ENCODE measurements around the gene PITPNM1. TPM values are rescaled to one million over a fixed set of nuclear protein-coding genes. Genes with fewer than 3 reads are reported as not detected.

PITPNM1 gene
- total and polyA plus RNA-seq, 2 of the 13 experiments (the other 11 are each of a cell fraction or from before 2014, with no cell fraction given) = 8.2 to 8.5 TPM

DNA sequence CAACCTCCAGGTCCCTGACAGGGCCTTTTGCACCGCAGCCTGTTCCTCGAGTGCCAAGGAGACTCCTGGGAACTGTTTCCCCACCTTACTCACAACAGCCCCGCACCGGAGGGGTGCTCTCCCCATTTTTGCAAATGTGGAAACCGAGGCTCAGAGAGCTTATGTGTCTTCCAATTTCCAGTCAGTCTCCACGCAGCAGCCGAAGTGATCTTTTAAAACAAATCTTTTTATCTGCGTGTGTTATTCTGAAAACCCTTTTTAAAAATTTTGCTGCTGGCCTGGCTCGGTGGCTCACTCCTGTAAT, 35.7 kb downstream of the PITPNM1 start (continued):
- TF ChIP-seq, protein P1, sequence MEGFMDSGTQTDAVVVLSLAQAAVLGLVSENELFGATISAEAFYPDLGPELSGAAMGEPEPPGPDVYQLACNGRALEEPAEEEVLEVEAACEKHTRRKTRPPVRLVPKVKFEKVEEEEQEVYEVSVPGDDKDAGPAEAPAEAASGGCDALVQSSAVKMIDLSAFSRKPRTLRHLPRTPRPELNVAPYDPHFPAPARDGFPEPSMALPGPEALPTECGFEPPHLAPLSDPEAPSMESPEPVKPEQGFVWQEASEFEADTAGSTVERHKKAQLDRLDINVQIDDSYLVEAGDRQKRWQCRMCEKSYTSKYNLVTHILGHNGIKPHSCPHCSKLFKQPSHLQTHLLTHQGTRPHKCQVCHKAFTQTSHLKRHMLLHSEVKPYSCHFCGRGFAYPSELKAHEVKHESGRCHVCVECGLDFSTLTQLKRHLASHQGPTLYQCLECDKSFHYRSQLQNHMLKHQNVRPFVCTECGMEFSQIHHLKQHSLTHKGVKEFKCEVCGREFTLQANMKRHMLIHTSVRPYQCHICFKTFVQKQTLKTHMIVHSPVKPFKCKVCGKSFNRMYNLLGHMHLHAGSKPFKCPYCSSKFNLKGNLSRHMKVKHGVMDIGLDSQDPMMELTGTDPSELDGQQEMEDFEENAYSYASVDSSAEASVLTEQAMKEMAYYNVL (CRISPR knock-in tag; IDR thresholded peaks at IDR 0.05; ENCODE audit: borderline replicate concordance) = peak; percentile 3; the same call in 1 of the 2 replicates
- no peak for TF ChIP-seq ZNF781 (CRISPR knock-in tag; IDR thresholded peaks at IDR 0.05; ENCODE audit: borderline replicate concordance, not compliant biosample characterization)
- TF ChIP-seq ZNF230 (CRISPR knock-in tag; IDR thresholded peaks at IDR 0.05) = no peak
- TF ChIP-seq ZBTB42 (CRISPR knock-in tag; IDR thresholded peaks at IDR 0.05) = 0 out of 2 replicates have a peak, but pooled peaks have one; percentile 64
- TF ChIP-seq ZNF446 (CRISPR knock-in tag; IDR thresholded peaks at IDR 0.05) = no peak
- no peak for TF ChIP-seq ZNF883 (CRISPR knock-in tag; IDR thresholded peaks at IDR 0.05; ENCODE audit: not compliant biosample characterization)
- TF ChIP-seq GATA4 (IDR thresholded peaks at IDR 0.05; ENCODE audit: borderline replicate concordance, low read depth) = 0 out of 2 replicates have a peak, but pooled peaks have one; percentile 11

DNA sequence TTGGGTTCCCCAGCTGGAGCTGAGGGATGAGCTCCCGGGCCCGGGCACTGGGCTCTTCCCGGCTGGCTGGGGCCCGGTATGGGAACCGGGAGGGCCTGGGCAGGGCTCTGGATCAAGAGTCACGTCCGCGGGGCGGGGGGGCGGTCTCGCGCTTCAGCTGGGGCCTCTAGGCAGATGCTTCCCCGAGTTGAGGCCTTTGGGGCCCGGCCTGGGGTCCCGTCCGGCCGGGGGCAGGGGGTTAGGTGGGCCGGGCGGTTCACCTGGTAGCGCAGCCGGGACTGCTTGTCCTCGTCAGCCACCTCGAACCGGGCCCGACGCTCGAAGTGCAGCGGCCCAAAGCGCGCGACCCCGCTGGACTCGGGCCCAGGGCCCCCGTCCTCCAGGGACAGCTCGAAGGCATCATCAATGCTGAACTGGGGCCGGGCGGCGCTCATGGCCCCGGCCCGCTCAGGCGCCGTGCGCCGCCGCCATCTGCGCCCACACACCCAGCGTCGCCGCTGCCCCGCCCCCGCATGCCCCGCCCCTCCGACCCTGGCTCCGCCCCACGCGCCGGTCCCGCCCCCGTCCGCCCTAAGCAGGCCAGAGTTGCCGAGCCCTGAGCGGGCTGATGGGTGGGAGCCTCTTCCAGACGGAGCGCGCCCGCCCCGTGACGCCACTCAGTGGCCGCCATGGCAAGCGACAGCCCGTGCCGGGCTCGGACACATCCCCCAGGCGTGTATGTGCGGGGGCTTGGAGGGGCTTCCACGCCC, 36.2 kb downstream of the PITPNM1 start, which contains the start of gene TMEM134:
TSS of gene TMEM134 (minus strand) at position 493 of the 749 bp plus-strand sequence. CDS start at position 434, 59 bp downstream.
- Histone ChIP-seq H4K20me1 (ENCODE audit: insufficient read depth, low read length) (no peaks in the 10 kb centered on the region), H3K27ac (ENCODE audit: extremely low read length, insufficient read depth, low read length) (peak within 1 kb of the TSS; percentile 56), H3K4me2 (ENCODE audit: low read depth, low read length) (peak within 1 kb of the TSS; percentile 97), H3K27me3 (ENCODE audit: control insufficient read depth in 1 of 2, insufficient read depth in 2 of 2, low read length in 2 of 2) (no peaks in the 10 kb centered on the region), H3K4me1 (ENCODE audit: insufficient read depth, low read length) (peaks cover 69% of the 10 kb centered on the region), H3K36me3 (replicated peaks in 1 of 2; ENCODE audit: control insufficient read depth in 1 of 2, insufficient read depth in 2 of 2, low read length in 2 of 2) (no peaks in the 10 kb centered on the region), H3K9me3 (ENCODE audit: low read length) (no peaks in the 10 kb centered on the region), H2AFZ (ENCODE audit: low read length) (no peak within 1 kb of the TSS), H3K79me2 (ENCODE audit: insufficient read depth, low read length) (no peaks in the 10 kb centered on the region), H3K4me3 (replicated peaks in 1 of 3; ENCODE audit: insufficient read depth in 1 of 3, low read depth in 2 of 3, low read length in 3 of 3) (peak within 1 kb of the TSS; percentile 81 to 87 (median 81)), H3K9ac (ENCODE audit: insufficient read depth, low read depth, low read length) (peak within 1 kb of the TSS; percentile 73)
- FAIRE-seq (no peak), DNase-seq (ENCODE audit: low spot score) (peak; percentile 81), ATAC-seq (peak; percentile 79)
- intact Hi-C loops (cut with micrococcal nuclease; ENCODE audit: unreplicated experiment) (no loop called here), in situ Hi-C loops (cut with HindIII; ENCODE audit: extremely low pct_ligation_motif_present, low pct_unique_long_range_greater_than_20kb) (loop anchor here (5.0 kb wide), 1 partner anchor 67 kb away; the partner anchor contains the start of genes PPP1CA and TBC1D10C)
- POLR2A ChIA-PET = interaction anchor here (0.7 to 2.0 kb wide), 14 partner anchors 8 to 229 kb away, joined by 3 to 22 read pairs (median 4); partner anchors contain the start of genes AIP, POLD4, PPP1CA and PTPRCAP
- BruUV-seq (replicated peaks) = no TSS peak
- no CpG with 5 or more reads among the region's 76 CpGs for WGBS (ENCODE audit: low lambda C conversion rate)
- CTCF ChIA-PET (ENCODE audit: low intra/inter-chr PET ratio, low total read pairs) = no interaction called here
- TF ChIP-seq ZNF142 (CRISPR knock-in tag; IDR thresholded peaks at IDR 0.05) (peak; percentile 62; the same call in 1 of the 2 replicates), ZNF335 (CRISPR knock-in tag; IDR thresholded peaks at IDR 0.05) (0 out of 2 replicates have a peak, but pooled peaks have one; percentile 22), ZNF572 (CRISPR knock-in tag; IDR thresholded peaks at IDR 0.05) (0 out of 2 replicates have a peak, but pooled peaks have one; percentile 55), AGO1 (IDR thresholded peaks at IDR 0.05; ENCODE audit: low read depth, low read length, poor library complexity, severe bottlenecking) (peak; percentile 15), MAX (IDR thresholded peaks at IDR 0.05) (peak; percentile 58; the same call in 1 of the 2 replicates), YY1 (IDR thresholded peaks at IDR 0.05; ENCODE audit: insufficient read depth, insufficient replicate concordance, low read depth, low read length) (peak; percentile 92)

Measured in HepG2 (cell line).